Chondrocyte (in vitro differentiated cells): ENCODE data around the gene NUP85. TPM values are rescaled to one million over a fixed set of nuclear protein-coding genes. Genes with fewer than 3 reads are reported as not detected.
A peak's percentile ranks its signal among the peaks of the same experiment; 100 is the strongest.
"Not testable (repeated sequence)": the region's sequence is repeated elsewhere in the genome, so short reads cannot be mapped to it uniquely, and the experiment has no call there.

ENCODE experiments used
- DNase-seq: peaks from one replicate; pipeline ENCODE4 v3.0.0; 2021; ENCODE audit warnings: mixed read lengths, low spot score
- H3K27ac Mint-ChIP-seq: one replicate; pipeline ENCODE4 v1.8.0; 2021; ENCODE audit warnings: mild to moderate bottlenecking, moderate library complexity, mixed read lengths; ENCODE audit not compliant: unreplicated experiment
- H3K27me3 Mint-ChIP-seq: 2 replicates; pipeline ENCODE4 v1.8.0; 2021; ENCODE audit warnings: low read depth, mixed read lengths
- H3K36me3 Mint-ChIP-seq: 2 replicates; pipeline ENCODE4 v1.8.0; 2021; ENCODE audit warnings: low read depth, mixed read lengths
- H3K4me1 Mint-ChIP-seq: 2 replicates; pipeline ENCODE4 v1.8.0; 2021; ENCODE audit warnings: low read depth, mild to moderate bottlenecking, mixed read lengths
- H3K4me3 Mint-ChIP-seq: one replicate; pipeline ENCODE4 v1.8.0; 2021; ENCODE audit warnings: mild to moderate bottlenecking, moderate library complexity, mixed read lengths; ENCODE audit not compliant: unreplicated experiment
- H3K9me3 Mint-ChIP-seq: 2 replicates; pipeline ENCODE4 v1.8.0; 2021; ENCODE audit warnings: low read depth, mixed read lengths
- CTCF ChIP-seq: fragments of 200-600 bp; sonication (generic); IDR thresholded peaks from 2 replicates; pipeline ENCODE4 v1.5.0; 2021; ENCODE audit warnings: antibody characterized with exemption, mild to moderate bottlenecking, moderate library complexity
- total RNA-seq: library from RNA; stranded (reverse); gene quantifications from 3 replicates; pipeline ENCODE4 v1.2.1, GENCODE V29; 2021

Gene NUP85
- total RNA-seq, 1 donor from 2014 or later = 41.3 TPM

GRCh38 chr17:75249564-75249963 is 44.1 kb downstream of the NUP85 start:
- Mint-ChIP-seq H3K27me3 (no peaks in the 10 kb centered on the region), H3K36me3 (peaks cover 6% of the 10 kb centered on the region), H3K4me1 (peaks cover 19% of the 10 kb centered on the region), H3K27ac (peak overlapping the region; percentile 91), H3K9me3 (no peaks in the 10 kb centered on the region), H3K4me3 (peak overlapping the region; percentile 64)
- TF ChIP-seq CTCF = no peak
- no peak for DNase-seq

- no peak for DNase-seq
- Mint-ChIP-seq H3K4me3 (peak overlapping the region; percentile 64), H3K27ac (peak overlapping the region; percentile 91), H3K36me3 (peaks cover 5% of the 10 kb centered on the region), H3K9me3 (no peaks in the 10 kb centered on the region), H3K4me1 (peaks cover 19% of the 10 kb centered on the region), H3K27me3 (no peaks in the 10 kb centered on the region)
- TF ChIP-seq CTCF = no peak
These were observed 44.6 kb downstream of the NUP85 start for GRCh38 chr17:75250009-75250471.

GRCh38 chr17:75252039-75252816 is 46.7 kb downstream of the NUP85 start:
- TF ChIP-seq CTCF = no peak
- Mint-ChIP-seq H3K4me3 (no peak overlapping the region), H3K36me3 (no peaks in the 10 kb centered on the region), H3K9me3 (no peaks in the 10 kb centered on the region), H3K27ac (peak overlapping the region; percentile 28), H3K27me3 (no peaks in the 10 kb centered on the region), H3K4me1 (peaks cover 27% of the 10 kb centered on the region)
- DNase-seq = no peak

GRCh38 chr17:75255954-75256698 is 50.6 kb downstream of the NUP85 start:
- DNase-seq, H3K4me3 Mint-ChIP-seq, H3K9me3 Mint-ChIP-seq, H3K36me3 Mint-ChIP-seq, H3K27me3 Mint-ChIP-seq: not testable (repeated sequence)
- Mint-ChIP-seq H3K27ac (peak overlapping the region; percentile 42), H3K4me1 (peaks cover 40% of the 10 kb centered on the region)

GRCh38 chr17:75257228-75257627 is 51.7 kb downstream of the NUP85 start:
- not testable (repeated sequence) for DNase-seq, H3K9me3 Mint-ChIP-seq, H3K4me3 Mint-ChIP-seq, H3K27me3 Mint-ChIP-seq, H3K36me3 Mint-ChIP-seq, H3K27ac Mint-ChIP-seq
- H3K4me1 Mint-ChIP-seq = peaks cover 40% of the 10 kb centered on the region

GRCh38 chr17:75260641-75261335 is 55.3 kb downstream of the NUP85 start:
- H3K4me1 Mint-ChIP-seq = peaks cover 47% of the 10 kb centered on the region
- H3K27ac Mint-ChIP-seq = peak overlapping the region; percentile 100
- H3K36me3 Mint-ChIP-seq = peaks cover 3% of the 10 kb centered on the region
- no peak for DNase-seq
- no peaks in the 10 kb centered on the region for H3K9me3 Mint-ChIP-seq
- H3K4me3 Mint-ChIP-seq = peak overlapping the region; percentile 98
- H3K27me3 Mint-ChIP-seq = no peaks in the 10 kb centered on the region
- TF ChIP-seq CTCF = peak; percentile 50
